Measurements from ENCODE around the gene RAB20. TPM values are rescaled to one million over a fixed set of nuclear protein-coding genes. Genes with fewer than 3 reads are reported as not detected.

The RAB20 gene
- total and polyA plus RNA-seq, 10 of the 15 experiments (the other 5 are each of a cell fraction or from before 2014, with no cell fraction given), result 0.48 to 33.1 (median 9.6) TPM

GRCh38 chr13:110575322-110576069 lies 14.0 kb upstream of the RAB20 start (continued):
- TF ChIP-seq BCL3 (IDR thresholded peaks at IDR 0.05; ENCODE audit: borderline replicate concordance, insufficient read depth, low read depth, low read length, poor library complexity, severe bottlenecking) (peak; percentile 60), CEBPZ (IDR thresholded peaks at IDR 0.05; ENCODE audit: low read depth, low read length) (no peak), POU2F2 (IDR thresholded peaks at IDR 0.05; ENCODE audit: borderline replicate concordance, low read depth, low read length) (peak; percentile 21; the same call in 1 of the 3 replicates), PAX5 (IDR thresholded peaks at IDR 0.05; ENCODE audit: borderline replicate concordance, low read depth, low read length) (0 out of 2 replicates have a peak, but pooled peaks have one; percentile 72), RBBP5 (conservative IDR thresholded peaks at IDR 0.05) (no peak), RELA (IDR thresholded peaks at IDR 0.05; ENCODE audit: borderline replicate concordance, partially characterized antibody) (no peak), EED (IDR thresholded peaks at IDR 0.05; ENCODE audit: low read depth) (peak; percentile 89), SRF (IDR thresholded peaks at IDR 0.05; ENCODE audit: low read depth in 2 of 2, low read length in 2 of 2) (0 out of 4 replicates have a peak, but pooled peaks of 1 of the 2 experiments have one; percentile 5), IKZF2 (IDR thresholded peaks at IDR 0.05) (peak; percentile 74 to 75), ATF2 (IDR thresholded peaks at IDR 0.05; ENCODE audit: low read length) (peak; percentile 45; the same call in 1 of the 2 replicates), NFIC (IDR thresholded peaks at IDR 0.05; ENCODE audit: low read depth, low read length) (peak; percentile 73), RB1 (IDR thresholded peaks at IDR 0.05; ENCODE audit: borderline replicate concordance) (no peak), HCFC1 (IDR thresholded peaks at IDR 0.05; ENCODE audit: low read length) (no peak), CTCF (IDR thresholded peaks at IDR 0.05 in 2 of 3, conservative IDR thresholded peaks at IDR 0.05 in 1 of 3; ENCODE audit: control insufficient read depth in 2 of 3, extremely low read depth in 1 of 3, insufficient read depth in 1 of 3, low read depth in 3 of 3, low read length in 3 of 3) (peak in 1 of 3 experiments; percentile 16; a peak in 2 of 6 replicates), PBX3 (IDR thresholded peaks at IDR 0.05; ENCODE audit: insufficient replicate concordance, low read depth, low read length) (no peak), ZZZ3 (IDR thresholded peaks at IDR 0.05; ENCODE audit: control insufficient read depth, insufficient read length, low read depth) (no peak)
